SU-DHL-6 (cell line): ENCODE data around the gene TBK1.

Source experiments
- EZH2phosphoT487 ChIP-seq: fragments of 200-600 bp; sonication (generic), shearing (Covaris generic); conservative IDR thresholded peaks from 2 replicates; pipeline ENCODE4 v1.6.1; 2018; ENCODE audit warnings: mild to moderate bottlenecking, antibody characterized with exemption, low read length, moderate library complexity, mixed read lengths
- TF ChIP-seq, protein P1 (sequence below): fragments of 200-600 bp; sonication (generic); IDR thresholded peaks from one replicate; pipeline ENCODE4 v1.5.1; 2017; ENCODE audit warnings: antibody characterized with exemption, mild to moderate bottlenecking, low read length, moderate library complexity; ENCODE audit not compliant: insufficient read depth, poor library complexity, severe bottlenecking

DNA sequence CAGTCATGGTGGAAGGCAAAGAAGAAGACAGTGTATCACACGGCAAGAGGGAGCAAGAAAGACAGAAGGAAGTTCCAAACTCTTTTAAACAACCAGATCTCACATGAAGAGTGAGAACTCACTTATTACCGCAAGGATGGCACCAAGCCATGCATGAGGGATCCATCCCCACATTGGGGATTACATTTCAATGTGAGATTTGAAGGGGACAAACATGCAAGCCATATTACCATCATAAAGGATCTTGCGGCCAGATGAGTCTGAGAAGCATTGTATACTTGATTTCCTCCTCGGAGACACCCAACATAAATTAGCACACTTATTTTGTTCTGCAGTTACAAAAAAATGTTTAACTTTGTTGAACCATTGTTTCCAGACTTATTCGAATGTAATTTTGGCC is 66.5 kb downstream of the TBK1 start:
- TF ChIP-seq, protein P1, sequence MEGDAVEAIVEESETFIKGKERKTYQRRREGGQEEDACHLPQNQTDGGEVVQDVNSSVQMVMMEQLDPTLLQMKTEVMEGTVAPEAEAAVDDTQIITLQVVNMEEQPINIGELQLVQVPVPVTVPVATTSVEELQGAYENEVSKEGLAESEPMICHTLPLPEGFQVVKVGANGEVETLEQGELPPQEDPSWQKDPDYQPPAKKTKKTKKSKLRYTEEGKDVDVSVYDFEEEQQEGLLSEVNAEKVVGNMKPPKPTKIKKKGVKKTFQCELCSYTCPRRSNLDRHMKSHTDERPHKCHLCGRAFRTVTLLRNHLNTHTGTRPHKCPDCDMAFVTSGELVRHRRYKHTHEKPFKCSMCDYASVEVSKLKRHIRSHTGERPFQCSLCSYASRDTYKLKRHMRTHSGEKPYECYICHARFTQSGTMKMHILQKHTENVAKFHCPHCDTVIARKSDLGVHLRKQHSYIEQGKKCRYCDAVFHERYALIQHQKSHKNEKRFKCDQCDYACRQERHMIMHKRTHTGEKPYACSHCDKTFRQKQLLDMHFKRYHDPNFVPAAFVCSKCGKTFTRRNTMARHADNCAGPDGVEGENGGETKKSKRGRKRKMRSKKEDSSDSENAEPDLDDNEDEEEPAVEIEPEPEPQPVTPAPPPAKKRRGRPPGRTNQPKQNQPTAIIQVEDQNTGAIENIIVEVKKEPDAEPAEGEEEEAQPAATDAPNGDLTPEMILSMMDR, result no peak
- TF ChIP-seq EZH2phosphoT487, result no peak
